Measurements from ENCODE around the gene CXCL17. TPM values are rescaled to one million over a fixed set of nuclear protein-coding genes. Genes with fewer than 3 reads are reported as not detected.

Gene CXCL17
- total RNA-seq, 1 experiment from 2014 or later, result 0.32 TPM

GRCh38 chr19:42480335-42481095 lies 37.8 kb upstream of the CXCL17 start:
- intact Hi-C loops (cut with micrococcal nuclease), result no loop called here
- H3K4me2 ChIP-seq (ENCODE audit: low read length), result no peak overlapping the region
- ATAC-seq (no peak), DNase-seq (ENCODE audit: low read depth, low spot score) (no peak)
- no peak overlapping the region for H3K9ac ChIP-seq (ENCODE audit: low read length)
- ChIA-PET POLR2A (no interaction called here), RAD21 (ENCODE audit: low non-redundant PET in 1 of 2, low total read pairs in 2 of 2, uncharacterized antibody in 2 of 2, unreplicated experiment in 2 of 2) (no interaction called here), CTCF (no interaction called here)
- H3K27me3 ChIP-seq (ENCODE audit: insufficient read depth, low read length), result no peaks in the 10 kb centered on the region
- TF ChIP-seq SRF (IDR thresholded peaks at IDR 0.05; ENCODE audit: low read depth) (no peak), CTCF (IDR thresholded peaks at IDR 0.05 in 2 of 3, conservative IDR thresholded peaks at IDR 0.05 in 1 of 3; ENCODE audit: borderline replicate concordance in 1 of 3, insufficient read depth in 1 of 3, low read depth in 2 of 3, low read length in 2 of 3) (no peak), EGR1 (IDR thresholded peaks at IDR 0.05; ENCODE audit: low read depth) (no peak), POLR2A (IDR thresholded peaks at IDR 0.05; ENCODE audit: borderline replicate concordance, extremely low read depth, insufficient read depth, insufficient read length) (no peak), REST (IDR thresholded peaks at IDR 0.05; ENCODE audit: low read depth) (no peak), FOSL1 (IDR thresholded peaks at IDR 0.05; ENCODE audit: low read depth) (no peak), ZFX (IDR thresholded peaks at IDR 0.05) (no peak), JUND (IDR thresholded peaks at IDR 0.05) (no peak), ZBTB33 (IDR thresholded peaks at IDR 0.05; ENCODE audit: extremely low read depth, insufficient replicate concordance, low read length) (no peak), ATF3 (IDR thresholded peaks at IDR 0.05) (no peak), YY1 (IDR thresholded peaks at IDR 0.05; ENCODE audit: extremely low read depth, insufficient replicate concordance, low read depth, low read length) (no peak), TCF7L2 (IDR thresholded peaks at IDR 0.05; ENCODE audit: borderline replicate concordance, extremely low read depth, insufficient read depth, insufficient read length) (no peak), EZH2 (IDR thresholded peaks at IDR 0.05) (no peak), SIN3A (IDR thresholded peaks at IDR 0.05; ENCODE audit: low read depth) (no peak), ZNF274 (IDR thresholded peaks at IDR 0.05; ENCODE audit: low read depth, low read length) (no peak), RAD21 (IDR thresholded peaks at IDR 0.05; ENCODE audit: low read depth) (no peak), MAX (IDR thresholded peaks at IDR 0.05) (no peak), EZH2phosphoT487 (IDR thresholded peaks at IDR 0.05; ENCODE audit: borderline replicate concordance) (no peak), CEBPB (IDR thresholded peaks at IDR 0.05; ENCODE audit: low read depth) (no peak)
- H2AFZ ChIP-seq (ENCODE audit: low read depth, low read length, poor library complexity, severe bottlenecking), result no peak overlapping the region
- no peak overlapping the region for H3K4me3 ChIP-seq (replicated peaks in 1 of 2; ENCODE audit: low read depth in 1 of 2, low read length in 2 of 2)
- no peaks in the 10 kb centered on the region for H3K36me3 ChIP-seq (ENCODE audit: control insufficient read depth in 1 of 2, insufficient read depth in 2 of 2, low read length in 2 of 2)
- no TSS peak for BruUV-seq (replicated peaks)
- no peaks in the 10 kb centered on the region for H3K9me3 ChIP-seq (ENCODE audit: control insufficient read depth in 1 of 2, insufficient read depth in 1 of 2, low read depth in 1 of 2, low read length in 2 of 2)
- no peak overlapping the region for H3K27ac ChIP-seq (ENCODE audit: low read depth, low read length)
- H3K79me2 ChIP-seq (ENCODE audit: insufficient read depth, low read length), result no peaks in the 10 kb centered on the region
- H4K20me1 ChIP-seq (ENCODE audit: insufficient read depth), result no peaks in the 10 kb centered on the region
- H3K4me1 ChIP-seq (ENCODE audit: control insufficient read depth in 1 of 2, insufficient read depth in 2 of 2, low read length in 2 of 2), result no peaks in the 10 kb centered on the region
- H3K9me2 ChIP-seq (ENCODE audit: insufficient read depth), result no peaks in the 10 kb centered on the region

All from HCT116 (cell line).